ENCODE measurements around the gene GRIK4.
"Not testable (repeated sequence)": the region's sequence is repeated elsewhere in the genome, so short reads cannot be mapped to it uniquely, and the experiment has no call there.

Gene GRIK4

GRCh38 chr11:120577041-120577440 lies 65.5 kb downstream of the GRIK4 start:
- DNase-seq: no peak

- DNase-seq: no peak
Observed at GRCh38 chr11:120577624-120578363, 66.2 kb downstream of the GRIK4 start.

GRCh38 chr11:120578596-120579154 lies 67.1 kb downstream of the GRIK4 start:
- no peak for DNase-seq

GRCh38 chr11:120579611-120580031 lies 68.1 kb downstream of the GRIK4 start:
- DNase-seq: no peak

- no peak for DNase-seq
Observed at GRCh38 chr11:120581313-120581712, 69.8 kb downstream of the GRIK4 start.

- DNase-seq: not testable (repeated sequence)
Observed at GRCh38 chr11:120582535-120582934, 71.0 kb downstream of the GRIK4 start.

GRCh38 chr11:120586072-120586471 lies 74.5 kb downstream of the GRIK4 start:
- no peak for DNase-seq

GRCh38 chr11:120586728-120587127 lies 75.2 kb downstream of the GRIK4 start:
- DNase-seq: no peak

- no peak for DNase-seq
Observed at GRCh38 chr11:120587299-120587698, 75.8 kb downstream of the GRIK4 start.

- DNase-seq: no peak
Observed at GRCh38 chr11:120589376-120589775, 77.8 kb downstream of the GRIK4 start.

GRCh38 chr11:120590472-120590871 lies 78.9 kb downstream of the GRIK4 start:
- no peak for DNase-seq

- no peak for DNase-seq
Observed at GRCh38 chr11:120594746-120595145, 83.2 kb downstream of the GRIK4 start.

- DNase-seq: no peak
Observed at GRCh38 chr11:120595557-120595956, 84.0 kb downstream of the GRIK4 start.

GRCh38 chr11:120597250-120598215 lies 86.0 kb downstream of the GRIK4 start:
- DNase-seq: no peak

- no peak for DNase-seq
Observed at GRCh38 chr11:120598517-120599257, 87.1 kb downstream of the GRIK4 start.

GRCh38 chr11:120599816-120600420 lies 88.4 kb downstream of the GRIK4 start:
- DNase-seq: no peak

GRCh38 chr11:120601536-120601935 lies 90.0 kb downstream of the GRIK4 start:
- peak in 1 of 2 donors; percentile 41 for DNase-seq

GRCh38 chr11:120603071-120603470 lies 91.5 kb downstream of the GRIK4 start:
- DNase-seq: no peak

GRCh38 chr11:120605469-120605868 lies 93.9 kb downstream of the GRIK4 start:
- DNase-seq: no peak

- no peak for DNase-seq
Observed at GRCh38 chr11:120606211-120607010, 94.9 kb downstream of the GRIK4 start.

GRCh38 chr11:120608061-120608460 lies 96.5 kb downstream of the GRIK4 start:
- DNase-seq: no peak

Measured in hippocampal formation (tissue), 2 donors.